GM12875 (cell line): ENCODE measurements around the gene MC2R.

ENCODE experiments used
- H3K4me3 ChIP-seq: one replicate; pipeline ENCODE4 v1.5.1; 2011; ENCODE audit warnings: low read depth, low read length, control low read depth
- TF ChIP-seq, protein P1 (sequence below): IDR thresholded peaks from 2 replicates; pipeline ENCODE4 v1.5.1; 2011; ENCODE audit warnings: low read depth, mild to moderate bottlenecking, control low read depth, inconsistent platforms, low read length, moderate library complexity, borderline replicate concordance; ENCODE audit not compliant: insufficient read depth

Gene MC2R

DNA sequence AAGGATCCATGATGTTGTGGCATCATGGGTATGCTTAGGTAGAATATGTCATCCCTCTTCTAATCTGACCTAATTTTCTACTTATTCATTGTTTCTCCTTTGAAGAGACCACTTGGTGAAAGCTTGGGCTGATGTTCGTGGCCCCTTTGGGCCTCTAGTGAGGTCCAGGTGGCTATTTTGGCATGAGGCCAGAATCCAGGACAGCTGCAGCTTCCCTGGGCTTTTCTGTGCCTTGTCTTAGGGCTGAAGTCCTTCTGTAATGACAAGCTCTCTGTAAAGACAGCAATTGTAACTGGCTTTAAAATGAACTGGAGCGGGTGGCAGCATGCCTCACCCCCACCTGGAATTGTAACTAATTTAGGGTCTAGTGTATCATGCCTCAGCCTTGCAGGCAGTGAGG lies 15.6 kb upstream of the MC2R start:
- no peak overlapping the region for H3K4me3 ChIP-seq
- TF ChIP-seq, protein P1, sequence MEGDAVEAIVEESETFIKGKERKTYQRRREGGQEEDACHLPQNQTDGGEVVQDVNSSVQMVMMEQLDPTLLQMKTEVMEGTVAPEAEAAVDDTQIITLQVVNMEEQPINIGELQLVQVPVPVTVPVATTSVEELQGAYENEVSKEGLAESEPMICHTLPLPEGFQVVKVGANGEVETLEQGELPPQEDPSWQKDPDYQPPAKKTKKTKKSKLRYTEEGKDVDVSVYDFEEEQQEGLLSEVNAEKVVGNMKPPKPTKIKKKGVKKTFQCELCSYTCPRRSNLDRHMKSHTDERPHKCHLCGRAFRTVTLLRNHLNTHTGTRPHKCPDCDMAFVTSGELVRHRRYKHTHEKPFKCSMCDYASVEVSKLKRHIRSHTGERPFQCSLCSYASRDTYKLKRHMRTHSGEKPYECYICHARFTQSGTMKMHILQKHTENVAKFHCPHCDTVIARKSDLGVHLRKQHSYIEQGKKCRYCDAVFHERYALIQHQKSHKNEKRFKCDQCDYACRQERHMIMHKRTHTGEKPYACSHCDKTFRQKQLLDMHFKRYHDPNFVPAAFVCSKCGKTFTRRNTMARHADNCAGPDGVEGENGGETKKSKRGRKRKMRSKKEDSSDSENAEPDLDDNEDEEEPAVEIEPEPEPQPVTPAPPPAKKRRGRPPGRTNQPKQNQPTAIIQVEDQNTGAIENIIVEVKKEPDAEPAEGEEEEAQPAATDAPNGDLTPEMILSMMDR, result no peak

DNA sequence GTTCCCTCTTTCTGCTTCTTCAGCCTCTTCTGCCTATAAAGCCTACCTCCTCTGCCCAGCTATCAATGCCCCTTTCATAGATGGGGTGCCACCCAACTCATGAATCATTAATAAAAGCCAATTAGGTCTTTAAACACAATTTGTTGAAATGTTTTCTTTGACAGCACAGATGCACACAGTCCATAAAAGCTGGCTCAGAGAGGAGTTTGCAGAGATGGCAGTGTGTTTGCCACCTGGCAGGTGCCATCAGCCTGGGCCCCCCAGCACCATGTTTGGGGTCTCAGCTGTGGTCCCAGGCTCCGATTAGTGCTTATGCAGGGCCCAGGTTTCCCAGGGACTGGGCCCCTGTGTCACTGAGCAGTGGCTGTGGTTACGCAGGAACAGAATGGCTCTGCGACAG lies 7.9 kb upstream of the MC2R start:
- H3K4me3 ChIP-seq, result no peak overlapping the region
- TF ChIP-seq, protein P1, result no peak

- TF ChIP-seq, protein P1, result no peak
- H3K4me3 ChIP-seq, result no peak overlapping the region
Measured at GRCh38 chr18:13918898-13919297, 3.6 kb upstream of the MC2R start.

GRCh38 chr18:13917401-13917800 lies 2.1 kb upstream of the MC2R start:
- H3K4me3 ChIP-seq, result no peak overlapping the region
- TF ChIP-seq, protein P1, result no peak

DNA sequence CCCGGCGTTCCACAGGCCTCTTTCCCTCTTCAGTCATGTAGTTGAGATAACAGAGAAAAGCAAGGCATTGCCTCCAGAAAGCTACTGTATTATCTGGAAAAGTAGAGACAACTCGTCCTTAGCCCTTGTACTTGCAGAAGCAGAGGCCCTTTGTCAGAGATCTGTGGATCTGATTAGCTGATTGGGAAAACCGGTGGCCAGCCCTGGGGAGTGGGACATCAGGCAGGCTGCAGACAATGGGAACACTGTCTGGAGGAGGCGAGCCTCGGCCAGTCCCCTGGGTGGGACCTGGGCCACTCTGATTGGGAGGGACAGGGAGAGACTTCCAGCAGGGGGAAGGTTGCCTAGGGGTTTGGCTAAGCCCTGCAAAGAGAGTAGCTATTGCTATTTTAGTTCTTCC lies 1.2 kb upstream of the MC2R start:
- TF ChIP-seq, protein P1, result no peak
- H3K4me3 ChIP-seq, result no peak overlapping the region

- TF ChIP-seq, protein P1, result no peak
- no peak overlapping the region for H3K4me3 ChIP-seq
Measured at GRCh38 chr18:13915995-13916431, 677 bp upstream of the MC2R start.

DNA sequence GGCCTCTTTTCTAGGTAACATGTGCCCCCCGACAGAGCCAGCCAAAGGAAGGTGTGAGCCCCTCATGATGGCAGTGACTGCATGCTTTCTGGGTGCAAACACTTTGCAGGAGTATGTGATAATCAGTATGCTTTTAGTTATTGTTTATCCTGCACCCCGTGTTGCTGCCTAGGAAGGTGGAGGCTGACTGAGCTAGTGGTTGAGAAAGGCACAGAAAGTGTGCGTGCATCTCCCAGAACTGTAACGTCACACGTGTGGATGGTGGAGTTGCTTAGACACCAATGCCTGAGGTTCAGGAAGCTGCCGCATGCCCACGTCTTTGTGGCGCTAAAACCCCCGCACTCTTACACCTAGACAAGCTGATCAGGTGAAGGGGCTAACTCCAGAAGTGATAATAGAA lies 580 bp downstream of the MC2R start:
- TF ChIP-seq, protein P1, result no peak
- H3K4me3 ChIP-seq, result no peak overlapping the region
